DMS153 treated with DMSO at 0.1 percent for 48 hours (cell line): ENCODE data around the gene PCDHGA3.
"Not testable (repeated sequence)": the region's sequence is repeated elsewhere in the genome, so short reads cannot be mapped to it uniquely, and the experiment has no call there.

ENCODE experiments used
- DNase-seq: peaks from one replicate; lab custom pipeline; 2025; ENCODE audit not compliant: unreplicated experiment; lab: John Stamatoyannopoulos, UW

PCDHGA3 gene

DNA sequence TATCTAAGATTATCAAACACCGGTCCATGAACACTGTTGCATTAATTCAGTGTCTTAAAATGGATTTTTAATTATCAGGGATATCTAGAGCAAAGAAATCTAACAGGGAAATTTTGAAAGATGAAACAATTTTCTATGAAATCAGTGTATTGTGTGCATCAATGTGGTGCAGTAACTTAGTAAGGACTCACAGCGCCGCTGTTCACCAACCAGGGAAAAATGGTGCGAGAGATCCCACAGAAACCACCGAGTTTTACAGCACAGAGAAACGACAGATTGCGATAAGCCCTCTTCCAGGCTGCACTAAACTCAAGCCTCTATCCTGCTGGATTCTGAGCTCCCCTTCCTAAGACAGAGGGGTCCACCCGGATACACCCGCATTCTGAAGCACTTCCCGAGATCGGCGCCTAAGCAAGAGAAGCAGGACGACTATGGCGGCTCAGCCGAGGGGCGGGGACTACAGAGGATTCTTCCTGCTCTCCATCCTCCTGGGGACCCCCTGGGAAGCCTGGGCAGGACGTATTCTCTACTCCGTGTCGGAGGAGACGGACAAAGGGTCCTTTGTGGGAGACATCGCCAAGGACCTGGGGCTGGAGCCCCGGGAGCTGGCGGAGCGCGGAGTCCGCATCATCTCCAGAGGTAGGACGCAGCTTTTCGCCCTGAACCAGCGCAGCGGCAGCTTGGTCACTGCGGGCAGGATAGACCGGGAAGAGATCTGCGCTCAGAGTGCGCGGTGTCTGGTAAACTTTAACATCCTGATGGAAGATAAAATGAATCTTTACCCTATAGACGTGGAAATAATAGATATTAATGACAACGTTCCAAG lies 39.1 kb downstream of the PCDHGA3 start, which contains the start of gene PCDHGA7:
PCDHGA7 (plus strand) TSS at position 274 of the 826 bp plus-strand sequence; CDS start at position 432, 158 bp downstream.
- DNase-seq = no peak

GRCh38 chr5:141383345-141383744 lies 39.7 kb downstream of the PCDHGA3 start:
- no peak for DNase-seq

DNA sequence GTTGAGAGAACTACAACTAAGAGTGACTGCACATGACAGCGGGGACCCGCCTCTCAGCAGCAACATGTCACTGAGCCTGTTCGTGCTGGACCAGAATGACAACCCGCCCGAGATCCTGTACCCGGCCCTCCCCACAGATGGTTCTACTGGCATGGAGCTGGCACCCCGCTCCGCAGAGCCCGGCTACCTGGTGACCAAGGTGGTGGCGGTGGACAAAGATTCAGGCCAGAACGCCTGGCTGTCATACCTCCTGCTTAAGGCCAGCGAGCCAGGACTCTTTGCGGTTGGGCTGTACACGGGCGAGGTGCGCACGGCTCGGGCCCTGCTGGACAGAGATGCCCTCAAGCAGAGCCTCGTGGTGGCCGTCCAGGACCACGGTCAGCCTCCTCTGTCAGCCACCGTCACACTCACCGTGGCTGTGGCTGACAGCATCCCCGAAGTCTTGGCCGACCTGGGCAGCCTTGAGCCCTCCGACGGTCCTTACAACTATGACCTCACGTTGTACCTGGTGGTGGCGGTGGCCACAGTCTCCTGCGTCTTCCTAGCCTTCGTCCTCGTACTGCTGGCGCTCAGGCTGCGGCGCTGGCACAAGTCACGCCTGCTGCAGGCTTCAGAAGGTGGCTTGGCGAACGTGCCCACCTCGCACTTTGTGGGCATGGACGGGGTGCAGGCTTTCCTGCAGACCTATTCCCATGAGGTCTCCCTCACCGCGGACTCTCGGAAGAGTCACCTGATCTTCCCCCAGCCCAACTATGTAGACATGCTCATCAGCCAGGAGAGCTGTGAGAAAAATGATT lies 41.0 kb downstream of the PCDHGA3 start:
- DNase-seq = no peak

- DNase-seq = not testable (repeated sequence)
Measured at GRCh38 chr5:141387557-141388311, 44.1 kb downstream of the PCDHGA3 start, which contains the start of gene PCDHGB4. TSS of gene PCDHGB4 (plus strand) at chr5:141387698. CDS start at chr5:141387885, 187 bp downstream.

GRCh38 chr5:141388661-141389060 lies 45.0 kb downstream of the PCDHGA3 start:
- no peak for DNase-seq

DNA sequence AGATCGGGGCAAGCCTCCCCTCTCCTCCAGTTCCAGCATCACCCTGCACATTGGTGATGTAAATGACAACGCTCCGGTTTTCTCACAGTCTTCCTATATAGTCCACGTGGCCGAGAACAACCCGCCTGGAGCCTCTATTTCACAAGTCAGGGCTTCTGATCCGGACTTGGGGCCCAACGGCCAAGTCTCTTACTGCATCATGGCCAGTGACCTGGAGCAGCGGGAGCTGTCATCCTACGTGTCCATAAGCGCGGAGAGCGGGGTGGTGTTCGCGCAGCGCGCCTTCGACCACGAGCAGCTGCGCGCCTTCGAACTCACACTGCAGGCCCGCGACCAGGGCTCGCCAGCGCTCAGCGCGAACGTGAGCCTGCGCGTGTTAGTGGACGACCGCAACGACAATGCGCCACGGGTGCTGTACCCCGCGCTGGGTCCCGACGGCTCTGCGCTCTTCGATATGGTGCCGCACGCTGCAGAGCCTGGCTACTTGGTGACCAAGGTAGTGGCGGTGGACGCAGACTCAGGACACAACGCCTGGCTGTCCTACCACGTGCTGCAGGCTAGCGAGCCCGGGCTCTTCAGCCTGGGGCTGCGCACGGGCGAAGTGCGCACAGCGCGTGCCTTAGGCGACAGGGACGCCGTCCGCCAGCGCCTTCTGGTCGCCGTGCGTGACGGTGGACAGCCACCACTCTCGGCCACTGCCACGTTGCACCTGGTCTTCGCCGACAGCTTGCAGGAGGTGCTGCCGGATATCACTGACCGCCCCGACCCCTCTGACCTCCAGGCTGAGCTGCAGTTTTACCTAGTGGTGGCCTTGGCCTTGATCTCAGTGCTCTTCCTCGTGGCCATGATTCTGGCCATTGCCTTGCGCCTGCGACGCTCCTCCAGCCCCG lies 45.8 kb downstream of the PCDHGA3 start:
- DNase-seq = no peak

GRCh38 chr5:141392429-141393198 lies 49.0 kb downstream of the PCDHGA3 start, which contains the start of gene PCDHGA8:
TSS of gene PCDHGA8 (plus strand) at chr5:141392633. CDS start at chr5:141392814, 181 bp downstream.
- DNase-seq = no peak

DNA sequence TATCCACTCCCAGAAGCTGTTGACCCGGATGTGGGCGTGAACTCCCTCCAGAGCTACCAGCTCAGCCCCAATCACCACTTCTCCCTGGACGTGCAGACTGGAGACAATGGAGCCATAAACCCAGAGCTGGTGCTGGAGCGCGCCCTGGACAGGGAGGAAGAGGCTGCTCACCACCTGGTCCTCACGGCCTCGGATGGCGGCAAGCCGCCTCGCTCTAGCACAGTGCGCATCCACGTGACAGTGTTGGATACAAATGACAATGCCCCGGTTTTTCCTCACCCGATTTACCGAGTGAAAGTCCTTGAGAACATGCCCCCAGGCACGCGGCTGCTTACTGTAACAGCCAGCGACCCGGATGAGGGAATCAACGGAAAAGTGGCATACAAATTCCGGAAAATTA lies 49.6 kb downstream of the PCDHGA3 start:
- DNase-seq = no peak

DNA sequence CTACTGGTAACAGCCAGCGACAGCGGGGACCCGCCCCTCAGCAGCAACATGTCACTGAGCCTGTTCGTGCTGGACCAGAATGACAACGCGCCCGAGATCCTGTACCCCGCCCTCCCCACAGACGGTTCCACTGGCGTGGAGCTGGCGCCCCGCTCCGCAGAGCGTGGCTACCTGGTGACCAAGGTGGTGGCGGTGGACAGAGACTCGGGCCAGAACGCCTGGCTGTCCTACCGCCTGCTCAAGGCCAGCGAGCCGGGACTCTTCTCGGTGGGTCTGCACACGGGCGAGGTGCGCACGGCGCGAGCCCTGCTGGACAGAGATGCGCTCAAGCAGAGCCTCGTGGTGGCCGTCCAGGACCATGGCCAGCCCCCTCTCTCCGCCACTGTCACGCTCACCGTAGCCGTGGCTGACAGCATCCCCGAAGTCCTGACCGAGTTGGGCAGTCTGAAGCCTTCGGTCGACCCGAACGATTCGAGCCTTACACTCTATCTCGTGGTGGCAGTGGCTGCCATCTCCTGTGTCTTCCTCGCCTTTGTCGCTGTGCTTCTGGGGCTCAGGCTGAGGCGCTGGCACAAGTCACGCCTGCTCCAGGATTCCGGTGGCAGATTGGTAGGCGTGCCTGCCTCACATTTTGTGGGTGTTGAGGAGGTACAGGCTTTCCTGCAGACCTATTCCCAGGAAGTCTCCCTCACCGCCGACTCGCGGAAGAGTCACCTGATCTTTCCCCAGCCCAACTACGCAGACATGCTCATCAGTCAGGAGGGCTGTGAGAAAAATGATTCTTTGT lies 51.0 kb downstream of the PCDHGA3 start:
- not testable (repeated sequence) for DNase-seq
